Skin of body (tissue), 2 donors: ENCODE measurements around the gene TTLL8. TPM values are rescaled to one million over a fixed set of nuclear protein-coding genes. Genes with fewer than 3 reads are reported as not detected.

Source experiments
- DNase-seq: peaks from one replicate; lab custom pipeline; 2025; lab: John Stamatoyannopoulos, UW
- total RNA-seq: library from RNA; depleted of rRNA; stranded (reverse); fragments of >200 nt; gene quantifications from one replicate; pipeline ENCODE4 v1.2.3, GENCODE V29; 2014

The TTLL8 gene
- total RNA-seq, 1 donor from 2014 or later, result not detected

DNA sequence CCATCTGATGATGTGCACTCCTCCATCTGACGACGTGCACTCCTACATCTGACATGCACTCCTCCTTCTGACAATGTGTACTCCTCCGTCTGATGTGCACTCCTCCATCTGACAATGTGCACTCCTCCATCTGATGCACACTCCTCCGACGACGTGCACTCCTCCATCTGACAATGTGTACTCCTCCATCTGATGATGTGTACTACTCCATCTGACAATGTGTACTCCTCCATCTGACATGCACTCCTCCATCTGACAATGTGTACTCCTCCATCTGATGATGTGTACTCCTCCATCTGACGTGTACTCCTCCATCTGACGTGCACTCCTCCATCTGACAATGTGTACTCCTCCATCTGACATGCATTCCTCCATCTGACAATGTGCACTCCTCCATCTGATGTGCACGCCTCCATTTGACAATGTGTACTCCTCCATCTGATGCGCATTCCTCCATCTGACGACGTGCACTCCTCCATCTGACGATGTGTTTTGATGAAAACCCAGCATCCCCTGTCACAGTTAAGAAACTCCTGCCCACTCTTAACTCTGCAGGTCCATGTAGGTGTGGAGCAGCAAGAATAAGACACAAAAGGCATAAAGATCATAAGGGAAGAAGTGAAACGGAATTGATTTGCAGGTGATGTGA is 35.8 kb downstream of the TTLL8 start:
- no peak for DNase-seq

DNA sequence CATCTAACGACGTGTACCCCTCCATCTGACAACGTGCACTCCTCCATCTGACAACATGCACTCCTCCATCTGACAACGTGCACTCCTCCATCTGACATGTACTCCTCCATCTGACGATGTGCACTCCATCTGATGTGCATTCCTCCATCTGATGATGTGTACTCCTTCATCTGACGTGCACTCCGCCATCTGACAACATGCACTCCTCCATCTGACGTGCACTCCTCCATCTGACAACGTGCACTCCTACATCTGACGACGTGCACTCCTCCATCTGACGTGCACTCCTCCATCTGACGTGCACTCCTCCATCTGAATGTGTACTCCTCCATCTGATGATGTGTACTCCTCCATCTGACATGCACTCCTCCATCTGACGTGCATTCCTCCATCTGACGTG is 37.5 kb downstream of the TTLL8 start:
- no peak for DNase-seq

DNA sequence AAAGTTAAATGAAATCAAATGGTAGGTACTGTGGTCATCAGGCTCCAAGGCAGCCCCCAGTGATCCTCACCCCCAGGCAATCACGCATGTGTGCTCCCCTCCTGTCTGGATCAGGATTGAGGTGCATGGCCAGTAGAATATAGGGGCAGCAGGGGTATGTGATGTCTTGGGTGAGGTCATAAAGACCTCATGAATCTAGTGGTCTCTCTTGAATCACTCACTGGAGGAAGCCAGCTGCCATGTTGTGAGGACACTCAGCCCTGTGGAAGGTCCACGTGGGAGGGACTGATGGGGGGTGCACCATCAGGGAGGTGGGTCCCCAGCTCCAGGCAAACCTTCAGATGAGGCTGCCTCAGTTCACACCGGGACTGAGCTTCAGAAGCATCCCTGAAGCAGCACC is 38.8 kb downstream of the TTLL8 start:
- no peak for DNase-seq

DNA sequence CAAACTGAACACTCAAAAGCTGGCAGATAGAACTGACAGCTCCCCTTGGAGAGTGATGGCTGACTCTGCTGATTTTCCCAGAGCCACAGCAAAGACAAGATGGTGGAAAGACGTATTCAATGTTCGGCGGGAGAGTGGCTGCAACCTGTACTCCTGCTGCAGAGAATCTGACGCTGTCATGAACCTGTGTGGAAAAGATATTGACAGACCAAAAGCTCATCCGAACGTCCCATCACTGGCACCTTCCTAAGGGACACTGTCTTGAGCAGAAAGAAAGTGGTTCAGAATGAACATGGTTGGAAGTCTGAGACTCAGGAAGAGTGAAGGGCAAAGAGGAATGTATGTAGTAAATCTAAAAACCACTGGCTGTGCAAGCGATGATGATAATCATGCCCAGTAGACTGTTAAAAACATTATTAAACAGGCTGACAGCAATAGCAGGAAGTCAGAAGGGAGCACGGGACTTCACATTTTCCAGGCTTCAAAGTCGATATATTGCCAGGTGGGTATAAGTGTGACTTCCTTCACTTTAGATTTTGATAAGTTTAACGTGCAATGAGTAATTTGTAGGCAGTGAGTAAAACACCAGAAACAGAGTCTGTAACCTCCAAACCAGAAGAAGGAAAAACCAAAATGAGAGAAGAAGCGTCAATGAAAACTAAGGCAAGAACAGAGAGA is 39.4 kb downstream of the TTLL8 start:
- no peak for DNase-seq

DNA sequence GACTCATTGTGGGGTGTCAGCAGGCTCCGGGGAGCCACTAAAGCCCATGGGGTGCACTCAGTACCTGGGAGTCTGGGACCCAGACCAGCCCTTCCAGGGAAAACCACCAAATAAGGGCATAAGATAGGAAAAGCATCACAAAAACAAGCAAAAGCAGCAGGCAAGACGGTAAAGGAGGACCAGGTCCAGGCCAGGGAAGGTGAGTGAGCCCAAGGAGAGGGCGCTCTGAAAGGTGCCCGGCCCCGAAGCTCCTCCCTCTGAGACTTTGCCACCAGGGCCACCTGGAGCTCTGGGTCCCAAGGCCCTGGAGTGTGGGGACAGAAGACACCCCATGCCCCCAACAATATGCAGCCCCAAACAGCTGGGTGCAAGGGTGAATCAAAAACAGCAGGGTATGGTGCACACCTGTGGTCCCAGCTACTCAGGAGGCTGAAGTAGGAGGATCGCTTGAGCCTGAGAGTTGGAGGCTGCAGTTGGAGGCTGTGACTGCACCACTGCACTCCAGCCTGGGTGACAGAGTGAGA is 40.3 kb downstream of the TTLL8 start:
- no peak for DNase-seq

DNA sequence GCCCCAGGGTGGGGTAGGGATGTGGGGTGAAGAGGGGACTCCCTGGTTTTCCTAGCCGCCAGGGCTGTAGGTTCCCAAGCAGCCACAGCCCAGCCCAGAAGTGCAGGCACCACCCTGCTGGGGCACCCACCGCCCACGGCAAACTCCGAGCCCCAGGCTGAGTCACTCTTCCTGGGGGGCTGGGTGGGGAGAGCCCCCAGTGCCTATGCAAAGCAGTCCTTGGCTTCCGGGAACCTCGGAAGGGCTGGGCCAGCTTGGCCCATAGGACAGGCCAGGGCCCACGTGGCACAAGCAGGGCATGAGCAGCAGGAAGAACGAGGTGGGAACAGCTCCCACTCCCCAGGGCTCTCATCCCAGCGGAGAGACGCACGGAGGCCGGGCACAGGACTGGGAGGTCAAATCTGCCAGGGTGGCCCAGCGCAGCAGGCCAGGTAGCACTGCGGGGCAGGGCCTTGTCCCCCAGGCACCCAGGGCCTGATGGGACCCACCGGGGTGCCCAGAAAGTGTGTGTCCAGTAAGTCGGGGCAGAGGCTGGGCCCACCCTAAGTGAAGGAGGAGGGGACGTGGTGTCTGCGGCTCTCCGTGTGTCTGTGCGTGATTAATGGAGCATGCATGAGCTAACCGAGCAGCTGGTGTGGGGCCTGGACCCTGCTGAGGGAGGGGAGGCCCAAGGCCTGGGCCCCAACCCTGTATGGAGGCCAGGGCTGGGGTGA is 41.0 kb downstream of the TTLL8 start:
- no peak for DNase-seq

DNA sequence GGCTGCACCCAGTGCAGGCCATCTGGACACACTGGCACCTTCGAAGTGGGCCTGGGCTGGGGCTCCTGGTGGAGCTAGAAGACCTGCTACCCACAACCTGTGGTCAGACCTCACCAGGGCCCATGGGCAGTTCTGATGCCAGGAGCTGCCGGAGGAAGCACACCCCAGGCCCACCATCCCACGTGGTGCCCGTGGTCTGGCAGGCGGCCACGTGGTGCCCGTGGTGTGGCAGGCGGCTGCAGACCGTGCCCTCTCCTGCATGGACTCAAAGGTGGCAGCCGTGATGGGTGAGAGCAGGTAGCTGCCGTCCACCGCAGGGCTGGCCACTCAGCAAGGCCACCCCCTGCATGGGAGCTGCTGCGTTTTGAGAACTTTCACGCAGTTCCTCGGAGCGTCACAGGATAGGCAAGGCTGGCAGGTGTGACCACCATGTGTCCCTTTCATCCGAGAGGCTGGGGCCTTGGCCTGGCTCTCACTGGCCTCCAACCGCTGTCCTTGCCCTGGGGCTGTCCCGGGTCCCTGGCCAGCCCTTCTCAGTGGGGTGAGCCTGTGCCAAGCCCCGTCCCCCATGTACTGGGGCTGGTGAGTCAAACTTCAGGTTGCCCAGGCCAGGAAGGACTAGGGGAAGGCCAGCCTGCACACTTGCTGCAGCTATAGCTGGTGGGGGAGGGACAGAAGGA is 41.6 kb downstream of the TTLL8 start:
- DNase-seq, result no peak

DNA sequence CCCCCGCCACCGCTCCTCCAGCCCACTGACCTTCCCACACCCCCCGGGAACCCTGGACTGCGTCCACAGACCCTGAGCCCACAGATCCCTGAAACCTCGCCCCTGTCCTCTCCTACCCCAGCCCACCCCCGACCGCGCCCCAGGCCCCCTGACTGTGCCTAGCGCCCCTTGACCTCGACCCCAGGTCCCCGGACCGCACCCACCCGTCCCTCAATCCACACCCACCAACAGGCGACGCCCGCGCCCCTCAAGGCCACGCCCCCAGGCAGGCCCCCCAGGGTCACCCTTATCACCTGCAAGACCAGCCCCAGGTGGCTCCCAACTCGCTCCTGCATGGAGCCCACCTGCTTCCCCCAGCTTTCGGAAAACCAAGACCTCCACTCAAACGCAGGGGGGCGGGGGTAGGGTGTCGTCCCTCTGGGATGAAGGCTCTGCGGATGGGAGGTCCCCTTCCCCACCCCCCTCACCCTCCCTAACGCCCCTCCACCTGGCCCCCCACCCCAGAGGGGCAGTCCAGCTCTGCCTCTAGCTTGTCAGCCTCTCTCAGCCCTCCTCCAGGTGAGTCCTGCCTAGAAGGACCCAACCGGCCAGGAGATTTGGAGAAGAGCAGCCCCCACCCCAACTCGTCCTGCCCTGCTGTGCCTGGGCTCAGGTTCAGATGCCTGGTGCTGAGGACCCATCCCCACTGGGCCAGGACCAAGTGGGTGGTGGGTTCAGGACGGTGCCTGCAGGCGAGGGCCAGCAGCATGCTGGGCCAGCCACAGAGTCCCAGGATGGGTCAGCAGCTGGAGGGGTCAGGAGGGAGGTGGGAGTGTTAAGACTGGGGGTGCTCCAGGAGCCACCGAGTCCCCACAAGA is 42.4 kb downstream of the TTLL8 start:
- no peak for DNase-seq

DNA sequence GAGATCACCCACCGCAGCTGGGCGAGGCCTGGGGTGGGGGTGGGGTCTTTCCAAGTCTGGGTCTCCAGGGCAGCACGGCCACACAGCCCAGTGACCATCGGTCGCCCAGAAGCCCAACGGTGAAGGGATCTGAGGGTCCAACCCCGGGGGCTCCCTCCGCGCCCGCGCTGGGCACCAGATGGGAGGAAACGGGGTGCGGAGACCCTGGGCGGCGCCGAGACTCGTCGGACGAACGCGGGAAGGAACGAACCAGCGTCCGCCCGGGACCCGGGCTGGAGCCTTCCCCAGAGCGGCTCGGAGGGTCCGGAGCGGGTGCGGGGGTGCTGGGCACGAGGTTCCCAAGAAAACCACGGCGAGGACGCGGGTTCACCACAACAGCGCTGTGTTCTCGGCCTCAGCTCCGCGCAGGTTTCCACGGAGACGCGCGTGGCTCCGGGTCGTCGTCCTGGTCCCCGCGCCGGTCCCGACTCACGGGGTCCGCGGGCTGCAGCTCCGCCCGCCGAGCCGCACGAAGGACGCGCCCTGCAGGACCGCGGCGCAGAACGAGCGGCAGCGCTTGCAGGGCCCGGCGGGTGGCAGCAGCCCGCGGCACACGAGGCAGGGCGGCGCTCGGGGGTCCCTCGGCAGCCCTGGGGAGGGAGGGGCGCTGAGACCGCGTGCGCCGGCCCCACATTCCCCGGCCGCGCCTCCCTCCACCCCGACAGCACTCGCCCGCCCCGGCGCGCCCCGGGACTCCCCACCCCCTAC is 43.3 kb downstream of the TTLL8 start:
- DNase-seq, result no peak

DNA sequence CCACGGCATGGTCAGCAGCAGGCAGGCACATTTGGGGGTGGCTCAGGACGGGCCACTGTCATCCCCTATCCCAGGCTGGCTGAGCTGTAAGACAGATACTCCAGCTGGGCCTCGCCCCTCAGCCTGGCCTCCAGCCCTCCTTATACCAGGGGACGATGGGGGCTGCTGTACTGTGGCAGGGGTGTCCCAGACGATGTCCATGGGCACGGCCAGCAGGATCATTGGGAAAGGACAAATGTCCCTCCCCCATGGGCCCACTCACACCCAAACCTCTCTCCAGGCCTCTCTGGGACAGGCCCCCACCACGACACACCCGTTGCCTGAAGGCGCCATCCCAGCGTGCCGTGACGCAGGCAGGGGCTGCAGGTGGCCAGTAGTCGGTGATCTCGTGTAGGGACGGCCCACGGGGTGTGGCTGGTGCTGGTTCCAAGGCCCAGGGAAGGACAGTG is 44.0 kb downstream of the TTLL8 start:
- no peak for DNase-seq

DNA sequence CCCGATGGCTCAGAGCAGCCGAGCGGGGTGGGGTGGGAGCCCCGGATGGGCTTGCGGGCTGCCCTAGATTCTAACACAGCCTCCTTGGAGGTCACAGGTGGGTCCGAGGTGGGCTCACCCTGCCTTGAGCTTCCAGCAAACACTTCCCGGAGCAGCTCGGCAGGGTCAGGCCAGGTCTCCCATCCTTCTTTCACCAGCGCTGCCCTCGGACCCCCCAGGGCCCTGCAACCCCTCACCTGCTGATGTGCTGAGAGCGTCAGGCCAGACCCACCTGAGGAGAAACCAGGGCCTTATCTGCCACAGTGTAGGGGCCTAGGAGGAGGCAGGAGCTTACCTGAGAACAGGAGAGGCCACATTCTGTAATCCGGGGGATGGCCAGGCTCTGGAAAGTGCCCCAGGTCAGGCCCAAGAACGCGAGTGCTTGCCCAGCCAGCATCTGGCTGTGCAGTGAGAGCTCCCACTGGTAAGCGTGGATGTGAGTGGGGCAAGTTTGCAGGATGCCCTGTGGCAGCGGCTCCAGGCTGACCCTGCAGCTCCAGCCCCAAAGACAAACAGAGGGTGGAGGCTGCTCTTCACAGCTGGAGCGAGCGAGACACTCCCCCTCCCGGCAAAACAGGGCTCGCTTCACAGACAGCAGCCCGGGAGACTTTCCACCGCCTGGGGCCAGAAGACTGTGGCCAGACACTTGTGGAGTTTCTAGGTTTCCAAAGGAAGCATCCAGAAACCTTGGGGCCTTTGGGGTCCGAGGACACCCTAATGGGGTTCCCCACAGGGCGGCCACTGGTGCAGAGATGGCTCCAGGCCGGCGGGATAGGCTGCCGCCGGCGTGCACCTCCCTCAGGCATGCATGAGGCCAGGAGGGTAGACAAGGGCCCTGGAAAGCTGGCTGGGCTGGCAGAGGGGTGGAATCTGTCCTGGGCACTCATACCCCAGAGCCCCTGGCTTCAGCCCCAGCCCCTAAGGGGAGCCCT is 45.6 kb downstream of the TTLL8 start, which contains the start of gene IL17REL:
Gene IL17REL (minus strand): TSS at position 555 of the 971 bp plus-strand sequence. CDS start 119 bp downstream, at position 436.
- DNase-seq, result no peak

DNA sequence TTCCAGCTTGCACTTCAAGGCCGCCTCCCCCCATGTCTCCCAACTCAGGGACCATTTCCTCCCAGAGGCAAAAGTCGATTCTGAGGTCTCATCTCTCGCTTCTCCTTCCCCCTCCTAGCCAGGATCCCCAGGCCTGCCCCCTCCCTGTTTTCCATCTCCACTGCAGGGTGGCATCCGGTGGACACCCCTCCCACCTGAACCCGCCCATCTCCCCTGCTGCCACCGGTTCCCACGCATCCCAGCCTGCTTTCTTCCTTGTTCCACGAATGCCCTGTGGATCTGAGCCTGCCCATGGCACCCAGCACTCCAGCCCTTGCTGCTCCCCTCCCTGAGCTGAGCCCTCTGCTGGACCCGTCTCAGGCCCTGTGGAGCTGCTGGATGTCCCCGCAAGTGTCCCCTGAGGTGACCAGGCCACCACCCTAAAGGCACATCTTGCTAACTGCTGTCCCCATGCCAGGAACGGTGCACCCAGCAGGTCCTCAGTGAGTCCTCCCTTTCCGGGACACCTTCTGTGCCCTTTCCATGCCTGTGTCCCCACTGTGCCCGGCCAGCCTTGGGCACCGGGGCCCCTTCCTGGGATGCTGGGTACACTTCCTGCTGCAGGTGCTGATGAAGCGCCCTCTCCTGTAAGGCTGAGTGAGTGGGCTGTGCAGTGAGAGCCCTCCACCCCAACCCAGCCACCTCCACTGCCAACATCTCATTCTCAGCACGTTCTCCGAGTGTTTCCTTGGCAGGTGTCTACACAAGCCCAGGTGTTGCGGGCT is 46.5 kb downstream of the TTLL8 start:
- no peak for DNase-seq

DNA sequence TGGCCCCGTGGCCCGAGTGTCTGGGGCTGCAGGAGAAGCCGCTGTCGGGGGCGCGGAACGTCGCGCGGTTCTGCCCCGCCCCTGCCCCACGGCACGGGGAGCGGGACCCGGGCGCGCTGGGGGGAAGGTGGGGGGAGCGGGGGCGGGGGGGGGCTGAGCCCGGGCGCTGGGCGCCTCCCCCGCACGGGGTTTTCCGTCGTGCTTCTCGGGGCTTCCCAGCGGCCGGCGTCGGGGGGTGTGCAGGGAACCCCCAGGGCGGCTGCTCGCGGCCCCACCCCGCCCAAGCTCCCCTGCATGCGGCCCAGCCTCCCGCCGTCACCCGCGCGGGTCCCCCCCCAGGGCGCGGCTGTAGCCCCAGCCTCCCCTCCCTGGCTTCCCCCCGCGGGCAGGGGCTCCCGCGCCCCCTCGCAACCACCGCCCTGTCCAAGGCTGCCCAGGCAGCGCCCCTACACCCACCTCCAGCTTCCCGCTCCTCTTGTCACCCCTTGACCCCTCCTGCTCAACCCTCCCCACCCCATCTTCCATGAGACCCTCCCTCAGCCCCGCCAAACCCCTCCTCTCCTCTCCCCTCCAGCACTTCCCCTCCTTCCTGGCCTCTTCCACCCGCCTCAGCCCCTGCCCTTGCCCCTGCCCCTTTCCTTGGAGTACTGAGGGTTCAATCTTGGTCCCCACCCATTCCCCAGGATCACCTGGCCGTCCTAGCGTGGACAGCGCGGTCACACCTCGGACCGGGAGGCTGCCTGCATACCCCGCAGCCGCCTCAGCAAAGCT is 47.2 kb downstream of the TTLL8 start:
- DNase-seq, result no peak

DNA sequence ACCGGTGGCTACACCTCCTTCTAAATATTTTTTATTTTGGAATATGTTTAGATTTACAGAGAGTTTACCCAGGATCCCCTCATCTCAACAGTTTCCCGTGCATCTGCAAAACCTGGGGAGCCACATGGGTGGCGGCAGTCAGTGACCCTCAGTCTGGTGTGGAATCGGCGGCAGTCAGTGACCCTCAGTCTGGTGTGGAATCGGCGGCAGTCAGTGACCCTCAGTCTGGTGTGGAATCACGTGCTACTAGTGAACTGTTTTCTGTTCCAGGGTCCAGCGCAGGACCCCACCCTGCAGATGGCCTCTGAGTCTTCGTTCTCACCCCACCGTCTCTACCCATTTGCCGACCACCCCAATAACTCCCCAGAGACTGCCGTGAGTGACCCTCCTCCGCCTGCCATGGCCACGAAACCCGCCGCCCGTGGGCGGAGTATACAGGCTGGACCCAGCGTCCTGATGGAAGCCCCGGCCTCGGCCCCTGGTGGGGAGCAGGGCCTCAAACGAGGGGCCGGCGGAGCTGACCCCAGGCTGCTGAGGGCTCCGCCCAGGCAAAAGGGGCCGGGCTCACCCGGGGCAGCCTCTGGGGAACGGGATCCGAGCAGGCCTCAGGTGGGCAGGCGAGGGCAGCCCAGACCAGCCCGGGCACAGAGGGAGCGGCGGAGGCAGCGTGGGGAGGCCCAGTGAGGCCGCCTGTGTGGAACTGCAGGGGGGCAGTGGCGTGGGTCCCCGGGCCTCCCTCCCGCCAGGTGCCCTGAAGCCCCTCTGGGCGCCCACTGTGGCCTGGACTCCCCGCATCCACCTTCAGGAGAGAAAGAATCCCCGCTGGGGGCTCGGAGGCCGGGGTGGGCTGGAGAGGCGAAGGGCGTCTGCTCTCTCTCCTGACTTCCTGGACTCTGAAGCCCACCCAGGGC is 48.1 kb downstream of the TTLL8 start:
- DNase-seq, result no peak

DNA sequence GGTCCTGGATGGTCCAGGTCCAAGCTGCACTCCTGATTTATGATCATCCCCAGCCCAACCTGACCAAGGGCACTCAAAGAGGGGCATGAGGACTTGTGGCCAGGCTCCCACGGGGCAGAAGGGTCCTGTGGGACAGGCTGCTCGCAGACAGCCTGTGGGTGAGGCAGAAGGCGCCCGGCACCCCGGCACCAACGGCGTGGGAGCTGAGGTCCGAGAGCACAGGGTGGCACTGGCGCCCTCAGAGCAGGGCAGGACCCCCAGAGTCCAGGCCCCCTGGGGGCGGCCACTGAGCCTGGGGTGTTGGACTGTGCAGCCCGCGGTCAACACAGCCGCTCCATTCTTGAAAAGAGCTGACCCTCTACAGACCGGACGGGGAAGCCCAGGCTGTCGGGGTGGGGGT is 48.8 kb downstream of the TTLL8 start:
- DNase-seq, result no peak
